ENCODE data around the gene FOXO1. TPM values are rescaled to one million over a fixed set of nuclear protein-coding genes. Genes with fewer than 3 reads are reported as not detected.

Gene FOXO1
- total and polyA plus RNA-seq, 2 of the 13 experiments (the other 11 are each of a cell fraction or from before 2014, with no cell fraction given): 8.1 to 13.1 TPM

DNA sequence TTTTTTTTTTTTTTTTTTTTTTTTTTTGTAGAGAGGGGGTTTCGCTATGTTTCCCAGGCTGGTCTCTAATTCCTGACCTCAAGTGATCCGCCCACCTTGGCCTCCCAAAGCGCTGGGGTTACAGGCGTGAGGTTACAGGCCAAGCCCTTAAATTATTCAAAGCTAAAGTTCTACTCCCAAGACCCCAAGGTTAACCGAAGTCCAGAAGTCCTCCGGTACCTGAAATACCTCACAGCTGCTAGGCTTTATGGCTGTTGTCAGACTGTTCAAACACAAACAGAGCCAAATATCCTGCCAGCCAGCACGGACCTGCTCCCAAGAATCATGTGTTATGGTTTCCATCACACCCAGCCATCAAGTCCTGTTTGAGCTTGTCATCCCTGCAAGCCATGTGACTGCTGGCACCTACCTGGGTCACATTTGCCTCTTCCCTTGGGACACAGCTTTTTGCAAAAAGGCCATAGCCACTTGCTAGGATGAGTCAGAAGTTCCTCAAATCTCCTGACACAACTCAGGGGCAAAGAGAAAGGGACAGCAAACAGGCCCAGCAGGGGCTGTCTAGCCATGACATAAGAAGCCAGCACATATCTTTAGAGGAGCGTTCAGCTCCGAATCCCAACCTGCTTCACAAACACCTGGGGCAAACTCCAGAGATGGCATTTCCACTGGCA lies 129.9 kb downstream of the FOXO1 start (continued):
- TF ChIP-seq SIN3A (IDR thresholded peaks at IDR 0.05; ENCODE audit: borderline replicate concordance, low read depth, low read length) (no peak), ZNF207 (IDR thresholded peaks at IDR 0.05; ENCODE audit: borderline replicate concordance) (no peak), CENPT (CRISPR knock-in tag; IDR thresholded peaks at IDR 0.05; ENCODE audit: low read depth) (no peak), DR1 (CRISPR knock-in tag; IDR thresholded peaks at IDR 0.05) (no peak), REPIN1 (CRISPR knock-in tag; IDR thresholded peaks at IDR 0.05; ENCODE audit: borderline replicate concordance, low read depth) (peak; percentile 30; the same call in 1 of the 2 replicates), EEA1 (CRISPR knock-in tag; IDR thresholded peaks at IDR 0.05; ENCODE audit: borderline replicate concordance) (no peak), ZNF569 (CRISPR knock-in tag; IDR thresholded peaks at IDR 0.05; ENCODE audit: borderline replicate concordance) (no peak), FOSL1 (CRISPR knock-in tag; IDR thresholded peaks at IDR 0.05; ENCODE audit: borderline replicate concordance) (no peak), PLRG1 (conservative IDR thresholded peaks at IDR 0.05) (no peak), RELA (CRISPR knock-in tag; IDR thresholded peaks at IDR 0.05) (no peak), KAT8 (CRISPR knock-in tag; IDR thresholded peaks at IDR 0.05) (peak; percentile 41; the same call in 1 of the 2 replicates), SNRNP70 (IDR thresholded peaks at IDR 0.05; ENCODE audit: low read depth, low read length) (no peak), REL (CRISPR knock-in tag; conservative IDR thresholded peaks at IDR 0.05) (no peak), ZNF761 (CRISPR knock-in tag; conservative IDR thresholded peaks at IDR 0.05) (no peak), DPF2 (CRISPR knock-in tag; IDR thresholded peaks at IDR 0.05; ENCODE audit: borderline replicate concordance, low read depth) (peak; percentile 51; the same call in 1 of the 2 replicates), GTF3A (CRISPR knock-in tag; conservative IDR thresholded peaks at IDR 0.05) (no peak), BHLHE40 (IDR thresholded peaks at IDR 0.05; ENCODE audit: low read length) (peak; percentile 34; the same call in 1 of the 2 replicates), RARG (CRISPR knock-in tag; IDR thresholded peaks at IDR 0.05; ENCODE audit: low read depth) (no peak), GABPA (IDR thresholded peaks at IDR 0.05; ENCODE audit: low read depth, low read length) (no peak), GABPA (CRISPR knock-in tag; IDR thresholded peaks at IDR 0.05; ENCODE audit: low read depth) (no peak), BRD4 (CRISPR knock-in tag; IDR thresholded peaks at IDR 0.05) (no peak; the same call in 1 of the 2 replicates), ZKSCAN1 (IDR thresholded peaks at IDR 0.05; ENCODE audit: low read length) (no peak), SIX1 (CRISPR knock-in tag; IDR thresholded peaks at IDR 0.05; ENCODE audit: borderline replicate concordance) (no peak), SIX4 (CRISPR knock-in tag; IDR thresholded peaks at IDR 0.05) (peak; percentile 42; the same call in 1 of the 2 replicates)
- TF ChIP-seq, protein P1, sequence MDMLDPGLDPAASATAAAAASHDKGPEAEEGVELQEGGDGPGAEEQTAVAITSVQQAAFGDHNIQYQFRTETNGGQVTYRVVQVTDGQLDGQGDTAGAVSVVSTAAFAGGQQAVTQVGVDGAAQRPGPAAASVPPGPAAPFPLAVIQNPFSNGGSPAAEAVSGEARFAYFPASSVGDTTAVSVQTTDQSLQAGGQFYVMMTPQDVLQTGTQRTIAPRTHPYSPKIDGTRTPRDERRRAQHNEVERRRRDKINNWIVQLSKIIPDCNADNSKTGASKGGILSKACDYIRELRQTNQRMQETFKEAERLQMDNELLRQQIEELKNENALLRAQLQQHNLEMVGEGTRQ (IDR thresholded peaks at IDR 0.05; ENCODE audit: low read depth, low read length): no peak
- TF ChIP-seq, protein P1 (CRISPR knock-in tag; IDR thresholded peaks at IDR 0.05; ENCODE audit: borderline replicate concordance): no peak
